MM.1S (cell line): ENCODE data around the gene RAB6B.

Experiments
- EZH2 ChIP-seq: fragments of 300-600 bp; sonication (generic); optimal IDR thresholded peaks from 2 replicates; pipeline ENCODE3; 2017; ENCODE audit warnings: low read depth, mild to moderate bottlenecking, antibody characterized with exemption, low read length, mixed read lengths
- EZH2phosphoT487 ChIP-seq: fragments of 300-600 bp; sonication (generic); IDR thresholded peaks from 2 replicates; pipeline ENCODE4 v1.6.1; 2018; ENCODE audit warnings: antibody characterized with exemption, low read length
- TF ChIP-seq, protein P1 (sequence below): fragments of 300-600 bp; sonication (generic); IDR thresholded peaks from 2 replicates; pipeline ENCODE4 v1.5.1; 2016; ENCODE audit warnings: antibody characterized with exemption, low read length, mixed read lengths

DNA sequence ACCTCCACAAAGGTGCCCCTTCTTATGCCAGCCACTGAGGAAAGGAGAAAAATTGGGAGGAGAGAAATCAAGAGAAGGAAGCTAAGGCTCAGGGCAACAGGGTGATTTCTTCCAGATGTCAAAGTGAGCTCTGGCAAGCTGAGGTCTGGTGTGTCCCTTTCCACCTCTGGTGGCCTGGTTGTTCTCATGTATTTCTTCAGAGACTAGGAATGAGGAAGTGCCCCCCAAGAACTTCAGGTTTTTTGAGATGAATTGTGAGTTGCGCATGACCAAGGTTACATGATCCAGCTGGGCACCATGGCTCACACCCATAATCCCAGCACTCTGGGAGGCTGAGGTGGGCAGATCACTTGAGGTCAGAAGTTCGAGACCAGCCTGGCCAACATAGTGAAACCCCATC lies 5.6 kb downstream of the RAB6B start:
- TF ChIP-seq, protein P1, sequence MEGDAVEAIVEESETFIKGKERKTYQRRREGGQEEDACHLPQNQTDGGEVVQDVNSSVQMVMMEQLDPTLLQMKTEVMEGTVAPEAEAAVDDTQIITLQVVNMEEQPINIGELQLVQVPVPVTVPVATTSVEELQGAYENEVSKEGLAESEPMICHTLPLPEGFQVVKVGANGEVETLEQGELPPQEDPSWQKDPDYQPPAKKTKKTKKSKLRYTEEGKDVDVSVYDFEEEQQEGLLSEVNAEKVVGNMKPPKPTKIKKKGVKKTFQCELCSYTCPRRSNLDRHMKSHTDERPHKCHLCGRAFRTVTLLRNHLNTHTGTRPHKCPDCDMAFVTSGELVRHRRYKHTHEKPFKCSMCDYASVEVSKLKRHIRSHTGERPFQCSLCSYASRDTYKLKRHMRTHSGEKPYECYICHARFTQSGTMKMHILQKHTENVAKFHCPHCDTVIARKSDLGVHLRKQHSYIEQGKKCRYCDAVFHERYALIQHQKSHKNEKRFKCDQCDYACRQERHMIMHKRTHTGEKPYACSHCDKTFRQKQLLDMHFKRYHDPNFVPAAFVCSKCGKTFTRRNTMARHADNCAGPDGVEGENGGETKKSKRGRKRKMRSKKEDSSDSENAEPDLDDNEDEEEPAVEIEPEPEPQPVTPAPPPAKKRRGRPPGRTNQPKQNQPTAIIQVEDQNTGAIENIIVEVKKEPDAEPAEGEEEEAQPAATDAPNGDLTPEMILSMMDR = no peak
- TF ChIP-seq EZH2 = no peak
- TF ChIP-seq EZH2phosphoT487 = no peak
